GM12892 (cell line): ENCODE data around the gene ANKS1B.

Source experiments
- POLR2AphosphoS5 ChIP-seq: IDR thresholded peaks from 2 replicates; pipeline ENCODE4 v1.6.1; 2011; ENCODE audit warnings: low read depth, low read length, control low read depth
- TAF1 ChIP-seq: IDR thresholded peaks from 2 replicates; pipeline ENCODE4 v1.6.1; 2011; ENCODE audit warnings: low read depth, mild to moderate bottlenecking, control low read depth, low read length, borderline replicate concordance

- TF ChIP-seq TAF1 = no peak
- TF ChIP-seq POLR2AphosphoS5 = no peak
Measured at GRCh38 chr12:99709619-99710018, 275.1 kb downstream of the ANKS1B start.
